SK-N-SH treated with all-trans-retinoic acid at 6 μM for 48 hours (cell line): ENCODE data around the gene PPM1D.

ENCODE experiments used
- ATAC-seq: fragments of 200-7000 bp; cut with Tn5 transposase; 3 replicates; pipeline ENCODE4 v1.9.1; 2020; ENCODE audit warnings: mild to moderate bottlenecking, moderate library complexity
- ARNTL ChIP-seq: fragments of 450-650 bp; formaldehyde crosslinking; IDR thresholded peaks from 2 replicates; pipeline ENCODE4 v1.5.0; 2020; ENCODE audit warnings: low read depth, mild to moderate bottlenecking, moderate library complexity, borderline replicate concordance
- BACH2 ChIP-seq: fragments of 250-450 bp; sonication (Bioruptor Pico); IDR thresholded peaks from 2 replicates; pipeline ENCODE4 v1.9.0; 2021; ENCODE audit warnings: mild to moderate bottlenecking, borderline replicate concordance
- CREB5 ChIP-seq: fragments of 250-450 bp; sonication (Bioruptor Pico); IDR thresholded peaks from 2 replicates; pipeline ENCODE4 v1.5.1; 2020; ENCODE audit warnings: low read depth, mild to moderate bottlenecking, moderate library complexity
- CSDC2 ChIP-seq: fragments of 250-450 bp; sonication (Bioruptor Pico); IDR thresholded peaks from 2 replicates; pipeline ENCODE4 v1.5.0; 2020; ENCODE audit warnings: mild to moderate bottlenecking, moderate library complexity
- CSRNP3 ChIP-seq: fragments of 250-450 bp; sonication (Bioruptor Pico); IDR thresholded peaks from 2 replicates; pipeline ENCODE4 v1.5.1; 2021; ENCODE audit warnings: mild to moderate bottlenecking, moderate library complexity
- ESRRG ChIP-seq: fragments of 250-450 bp; sonication (Bioruptor Pico); IDR thresholded peaks from 2 replicates; pipeline ENCODE4 v1.6.1; 2021; ENCODE audit warnings: mild to moderate bottlenecking
- GLIS3 ChIP-seq: fragments of 250-450 bp; sonication (Bioruptor Pico); IDR thresholded peaks from 2 replicates; pipeline ENCODE4 v1.5.0; 2020; ENCODE audit warnings: mild to moderate bottlenecking, moderate library complexity
- ISL1 ChIP-seq: fragments of 250-450 bp; sonication (Bioruptor Pico); IDR thresholded peaks from 2 replicates; pipeline ENCODE4 v2.1.2; 2022; ENCODE audit warnings: mild to moderate bottlenecking, moderate library complexity
- RARB ChIP-seq: fragments of 250-450 bp; sonication (Bioruptor Pico); IDR thresholded peaks from 2 replicates; pipeline ENCODE4 v1.8.0; 2021; ENCODE audit warnings: mild to moderate bottlenecking, moderate library complexity
- SNAI2 ChIP-seq: fragments of 250-450 bp; sonication (Bioruptor Pico); IDR thresholded peaks from 2 replicates; pipeline ENCODE4 v1.5.0; 2020; ENCODE audit warnings: mild to moderate bottlenecking, moderate library complexity
- TCF4 ChIP-seq: fragments of 250-450 bp; sonication (Bioruptor Pico); IDR thresholded peaks from 2 replicates; pipeline ENCODE4 v1.8.0; 2021; ENCODE audit warnings: mild to moderate bottlenecking, moderate library complexity, borderline replicate concordance
- TOX ChIP-seq: fragments of 250-450 bp; sonication (Bioruptor Pico); IDR thresholded peaks from 2 replicates; pipeline ENCODE4 v1.8.0; 2021; ENCODE audit warnings: mild to moderate bottlenecking, moderate library complexity, borderline replicate concordance
- TSHZ2 ChIP-seq: fragments of 250-450 bp; sonication (Bioruptor Pico); IDR thresholded peaks from 2 replicates; pipeline ENCODE4 v1.5.0; 2020; ENCODE audit warnings: mild to moderate bottlenecking, moderate library complexity
- ZC3H10 ChIP-seq: fragments of 250-450 bp; sonication (Bioruptor Pico); IDR thresholded peaks from 2 replicates; pipeline ENCODE4 v1.5.1; 2021; ENCODE audit warnings: mild to moderate bottlenecking, moderate library complexity
- ZFP3 ChIP-seq: fragments of 250-450 bp; sonication (Bioruptor Pico); IDR thresholded peaks from 2 replicates; pipeline ENCODE4 v1.5.0; 2020; ENCODE audit warnings: mild to moderate bottlenecking, moderate library complexity
- ZFP30 ChIP-seq: fragments of 450-650 bp; formaldehyde crosslinking; IDR thresholded peaks from 2 replicates; pipeline ENCODE4 v1.5.0; 2022; ENCODE audit warnings: mild to moderate bottlenecking, moderate library complexity
- ZNF565 ChIP-seq: fragments of 450-650 bp; formaldehyde crosslinking; conservative IDR thresholded peaks from 2 replicates; pipeline ENCODE4 v1.5.0; 2020; ENCODE audit warnings: low read depth, mild to moderate bottlenecking, moderate library complexity
- ZNF70 ChIP-seq: fragments of 450-650 bp; formaldehyde crosslinking; IDR thresholded peaks from 2 replicates; pipeline ENCODE4 v1.5.0; 2020; ENCODE audit warnings: mild to moderate bottlenecking, moderate library complexity
- ZNF8 ChIP-seq: fragments of 450-650 bp; formaldehyde crosslinking; IDR thresholded peaks from 2 replicates; pipeline ENCODE4 v1.5.0; 2020; ENCODE audit warnings: mild to moderate bottlenecking, moderate library complexity

PPM1D gene

GRCh38 chr17:60695960-60696359, 96.0 kb downstream of the PPM1D start:
- ATAC-seq: peak; percentile 55; the same call in 2 of the 3 replicates
- TF ChIP-seq ZC3H10 (CRISPR knock-in tag) (no peak), ISL1 (CRISPR knock-in tag) (0 out of 2 replicates have a peak, but pooled peaks have one; percentile 34), ARNTL (CRISPR knock-in tag) (no peak)

- no peak for ATAC-seq
- TF ChIP-seq TSHZ2 (CRISPR knock-in tag) (no peak), ZFP3 (CRISPR knock-in tag) (no peak), BACH2 (CRISPR knock-in tag) (no peak), RARB (CRISPR knock-in tag) (no peak), TCF4 (CRISPR knock-in tag) (no peak), CREB5 (CRISPR knock-in tag) (no peak), ZNF70 (CRISPR knock-in tag) (no peak), CSRNP3 (CRISPR knock-in tag) (no peak)
- TF ChIP-seq, all 23 proteins: peak for 0
These were observed 99.1 kb downstream of the PPM1D start for GRCh38 chr17:60699090-60699489.

GRCh38 chr17:60704170-60704569, 104.2 kb downstream of the PPM1D start:
- ATAC-seq: no peak
- no peak for TF ChIP-seq TOX (CRISPR knock-in tag)
- no peak for TF ChIP-seq ARNTL (CRISPR knock-in tag)
- no peak for TF ChIP-seq GLIS3 (CRISPR knock-in tag)
- TF ChIP-seq ZNF565: no peak

GRCh38 chr17:60712675-60713074, 112.7 kb downstream of the PPM1D start:
- TF ChIP-seq ESRRG (CRISPR knock-in tag) (no peak), CSDC2 (CRISPR knock-in tag) (no peak), SNAI2 (CRISPR knock-in tag) (no peak), ZNF70 (CRISPR knock-in tag) (no peak), ZFP30 (CRISPR knock-in tag) (no peak), ZC3H10 (CRISPR knock-in tag) (no peak), CSRNP3 (CRISPR knock-in tag) (no peak), ZNF8 (CRISPR knock-in tag) (no peak), TSHZ2 (CRISPR knock-in tag) (no peak), RARB (CRISPR knock-in tag) (no peak), TCF4 (CRISPR knock-in tag) (no peak), BACH2 (CRISPR knock-in tag) (no peak)
- ATAC-seq: no peak
